B cell (primary cell): ENCODE measurements around the gene ZDHHC14.

Experiments
- CTCF ChIP-seq: fragments of 200-600 bp; IDR thresholded peaks from one replicate; pipeline ENCODE4 v1.8.0; 2022; ENCODE audit warnings: antibody characterized with exemption, mild to moderate bottlenecking
- EZH2 ChIP-seq: IDR thresholded peaks from 2 replicates; pipeline ENCODE4 v1.6.1; 2012; ENCODE audit warnings: borderline replicate concordance, low read depth, mild to moderate bottlenecking, moderate library complexity, low read length; ENCODE audit not compliant: insufficient read depth, poor library complexity, severe bottlenecking

- TF ChIP-seq CTCF (no peak), EZH2 (no peak)
These were observed 107.7 kb downstream of the ZDHHC14 start for GRCh38 chr6:157488716-157489118.
